NB4 (cell line): ENCODE results near the gene NPAS3.

ENCODE experiments used
- CTCF ChIP-seq: IDR thresholded peaks from one replicate; pipeline ENCODE4 v1.5.1; 2012; ENCODE audit warnings: low read depth, low read length
- MAX ChIP-seq: IDR thresholded peaks from 2 replicates; pipeline ENCODE4 v1.6.1; 2011; ENCODE audit warnings: low read depth, low read length
- POLR2A ChIP-seq: IDR thresholded peaks from 2 replicates; pipeline ENCODE4 v1.6.1; 2011; ENCODE audit warnings: mild to moderate bottlenecking; ENCODE audit not compliant: insufficient read length; ENCODE audit errors: extremely low read depth

- TF ChIP-seq CTCF (no peak), POLR2A (no peak), MAX (no peak)
These were observed 732.9 kb downstream of the NPAS3 start for GRCh38 chr14:33671556-33671955.
